ENCODE results near the gene FCHO2.
"Not testable (repeated sequence)": the region's sequence is repeated elsewhere in the genome, so short reads cannot be mapped to it uniquely, and the experiment has no call there.

The FCHO2 gene

GRCh38 chr5:72955768-72956323, at the start of gene FCHO2:
TSS of gene FCHO2 (plus strand) at chr5:72956041. CDS start at chr5:72956097, 56 bp downstream.
- H3K9me3 ChIP-seq (ENCODE audit: low read depth, low read length) = no peaks in the 10 kb centered on the region
- no peaks in the 10 kb centered on the region for H3K36me3 ChIP-seq (ENCODE audit: insufficient read depth, low read length)
- TF ChIP-seq FOXP2 (optimal IDR thresholded peaks at IDR 0.05; ENCODE audit: control extremely low read depth, extremely low read length, insufficient read depth) (peak; percentile 16), EZH2 (IDR thresholded peaks at IDR 0.05) (no peak), POLR2AphosphoS5 (IDR thresholded peaks at IDR 0.05; ENCODE audit: borderline replicate concordance, low read depth, low read length) (peak; percentile 63; the same call in 1 of the 2 replicates)
- no peak within 1 kb of the TSS for H3K27ac ChIP-seq
- H3K4me3 ChIP-seq = peak within 1 kb of the TSS; percentile 93
- peak; percentile 50 for DNase-seq (ENCODE audit: low read depth, low spot score)
- H3K9ac ChIP-seq (ENCODE audit: insufficient read length) = peak within 1 kb of the TSS; percentile 74

GRCh38 chr5:72906806-72907205, 49.0 kb upstream of the FCHO2 start:
- Histone ChIP-seq H3K9ac (ENCODE audit: insufficient read length) (no peak overlapping the region), H3K27ac (no peak overlapping the region), H3K9me3 (ENCODE audit: low read depth, low read length) (no peaks in the 10 kb centered on the region), H3K4me3 (no peak overlapping the region), H3K36me3 (ENCODE audit: insufficient read depth, low read length) (peaks cover 75% of the 10 kb centered on the region)
- TF ChIP-seq EZH2 (IDR thresholded peaks at IDR 0.05) (no peak), FOXP2 (optimal IDR thresholded peaks at IDR 0.05; ENCODE audit: control extremely low read depth, extremely low read length, insufficient read depth) (no peak), POLR2AphosphoS5 (IDR thresholded peaks at IDR 0.05; ENCODE audit: borderline replicate concordance, low read depth, low read length) (no peak)
- DNase-seq (ENCODE audit: low read depth, low spot score) = no peak

GRCh38 chr5:72908664-72909063, 47.2 kb upstream of the FCHO2 start:
- Histone ChIP-seq H3K4me3 (no peak overlapping the region), H3K9me3 (ENCODE audit: low read depth, low read length) (no peaks in the 10 kb centered on the region), H3K36me3 (ENCODE audit: insufficient read depth, low read length) (peaks cover 61% of the 10 kb centered on the region), H3K27ac (no peak overlapping the region), H3K9ac (ENCODE audit: insufficient read length) (no peak overlapping the region)
- TF ChIP-seq EZH2 (IDR thresholded peaks at IDR 0.05) = no peak
- TF ChIP-seq POLR2AphosphoS5 (IDR thresholded peaks at IDR 0.05; ENCODE audit: borderline replicate concordance, low read depth, low read length) = no peak
- no peak for TF ChIP-seq FOXP2 (optimal IDR thresholded peaks at IDR 0.05; ENCODE audit: control extremely low read depth, extremely low read length, insufficient read depth)
- no peak for DNase-seq (ENCODE audit: low read depth, low spot score)

GRCh38 chr5:72917371-72917776, 38.5 kb upstream of the FCHO2 start:
- no peak overlapping the region for H3K4me3 ChIP-seq
- H3K9ac ChIP-seq (ENCODE audit: insufficient read length) = no peak overlapping the region
- H3K27ac ChIP-seq = no peak overlapping the region
- no peaks in the 10 kb centered on the region; the same call in 1 of the 2 replicates for H3K36me3 ChIP-seq (ENCODE audit: insufficient read depth, low read length)
- TF ChIP-seq FOXP2 (optimal IDR thresholded peaks at IDR 0.05; ENCODE audit: control extremely low read depth, extremely low read length, insufficient read depth) (no peak), EZH2 (IDR thresholded peaks at IDR 0.05) (no peak), POLR2AphosphoS5 (IDR thresholded peaks at IDR 0.05; ENCODE audit: borderline replicate concordance, low read depth, low read length) (peak; percentile 34; the same call in 1 of the 2 replicates)
- no peak for DNase-seq (ENCODE audit: low read depth, low spot score)
- H3K9me3 ChIP-seq (ENCODE audit: low read depth, low read length) = no peaks in the 10 kb centered on the region

GRCh38 chr5:72920690-72921502, 34.9 kb upstream of the FCHO2 start:
- Histone ChIP-seq H3K36me3 (ENCODE audit: insufficient read depth, low read length) (no peaks in the 10 kb centered on the region), H3K4me3 (no peak overlapping the region)
- peak; percentile 47 for DNase-seq (ENCODE audit: low read depth, low spot score)

GRCh38 chr5:72921886-72922285, 34.0 kb upstream of the FCHO2 start:
- no peak overlapping the region for H3K9ac ChIP-seq (ENCODE audit: insufficient read length)
- no peak for DNase-seq (ENCODE audit: low read depth, low spot score)
- no peak overlapping the region for H3K4me3 ChIP-seq
- no peak for TF ChIP-seq FOXP2 (optimal IDR thresholded peaks at IDR 0.05; ENCODE audit: control extremely low read depth, extremely low read length, insufficient read depth)
- TF ChIP-seq POLR2AphosphoS5 (IDR thresholded peaks at IDR 0.05; ENCODE audit: borderline replicate concordance, low read depth, low read length) = no peak
- TF ChIP-seq EZH2 (IDR thresholded peaks at IDR 0.05) = no peak
- no peaks in the 10 kb centered on the region for H3K36me3 ChIP-seq (ENCODE audit: insufficient read depth, low read length)
- H3K9me3 ChIP-seq (ENCODE audit: low read depth, low read length) = no peaks in the 10 kb centered on the region
- no peak overlapping the region for H3K27ac ChIP-seq

More at GRCh38 chr5:72920690-72921502, 34.9 kb upstream of the FCHO2 start:
- no peak overlapping the region for H3K27ac ChIP-seq
- no peak overlapping the region for H3K9ac ChIP-seq (ENCODE audit: insufficient read length)
- no peaks in the 10 kb centered on the region for H3K9me3 ChIP-seq (ENCODE audit: low read depth, low read length)
- no peak for TF ChIP-seq EZH2 (IDR thresholded peaks at IDR 0.05)
- no peak for TF ChIP-seq FOXP2 (optimal IDR thresholded peaks at IDR 0.05; ENCODE audit: control extremely low read depth, extremely low read length, insufficient read depth)
- TF ChIP-seq POLR2AphosphoS5 (IDR thresholded peaks at IDR 0.05; ENCODE audit: borderline replicate concordance, low read depth, low read length) = no peak

GRCh38 chr5:72922422-72922821, 33.4 kb upstream of the FCHO2 start:
- TF ChIP-seq POLR2AphosphoS5 (IDR thresholded peaks at IDR 0.05; ENCODE audit: borderline replicate concordance, low read depth, low read length) (no peak), FOXP2 (optimal IDR thresholded peaks at IDR 0.05; ENCODE audit: control extremely low read depth, extremely low read length, insufficient read depth) (no peak), EZH2 (IDR thresholded peaks at IDR 0.05) (no peak)
- Histone ChIP-seq H3K4me3 (no peak overlapping the region), H3K27ac (no peak overlapping the region), H3K9me3 (ENCODE audit: low read depth, low read length) (no peaks in the 10 kb centered on the region), H3K36me3 (ENCODE audit: insufficient read depth, low read length) (no peaks in the 10 kb centered on the region), H3K9ac (ENCODE audit: insufficient read length) (no peak overlapping the region)
- DNase-seq (ENCODE audit: low read depth, low spot score) = no peak

GRCh38 chr5:72925336-72926010, 30.4 kb upstream of the FCHO2 start:
- TF ChIP-seq FOXP2 (optimal IDR thresholded peaks at IDR 0.05; ENCODE audit: control extremely low read depth, extremely low read length, insufficient read depth) (no peak), POLR2AphosphoS5 (IDR thresholded peaks at IDR 0.05; ENCODE audit: borderline replicate concordance, low read depth, low read length) (no peak), EZH2 (IDR thresholded peaks at IDR 0.05) (no peak)
- Histone ChIP-seq H3K9ac (ENCODE audit: insufficient read length) (no peak overlapping the region), H3K9me3 (ENCODE audit: low read depth, low read length) (no peaks in the 10 kb centered on the region), H3K27ac (no peak overlapping the region), H3K36me3 (ENCODE audit: insufficient read depth, low read length) (no peaks in the 10 kb centered on the region), H3K4me3 (no peak overlapping the region)
- DNase-seq (ENCODE audit: low read depth, low spot score) = no peak

GRCh38 chr5:72932686-72933085, 23.2 kb upstream of the FCHO2 start:
- not testable (repeated sequence) for H3K9me3 ChIP-seq (ENCODE audit: low read depth, low read length); DNase-seq (ENCODE audit: low read depth, low spot score); H3K36me3 ChIP-seq (ENCODE audit: insufficient read depth, low read length); H3K4me3 ChIP-seq; H3K27ac ChIP-seq; H3K9ac ChIP-seq (ENCODE audit: insufficient read length)

- H3K9ac ChIP-seq (ENCODE audit: insufficient read length); H3K9me3 ChIP-seq (ENCODE audit: low read depth, low read length); DNase-seq (ENCODE audit: low read depth, low spot score); H3K4me3 ChIP-seq; H3K27ac ChIP-seq; H3K36me3 ChIP-seq (ENCODE audit: insufficient read depth, low read length): not testable (repeated sequence)
These were observed 20.7 kb upstream of the FCHO2 start for GRCh38 chr5:72934953-72935725.
